HCT116 (cell line): ENCODE data around the gene ACHE. TPM values are rescaled to one million over a fixed set of nuclear protein-coding genes. Genes with fewer than 3 reads are reported as not detected.

Source experiments
- ATAC-seq: fragments of 200-7000 bp; cut with Tn5 transposase; 2 replicates; pipeline ENCODE4 v1.9.1; 2020; ENCODE audit warnings: mild to moderate bottlenecking, moderate library complexity
- BruUV-seq: library from RNA; stranded (reverse); fragments of 400-500 nt; replicated peaks from 2 replicates; lab custom pipeline; 2021; lab: Mats Ljungman, UMichigan
- CTCF ChIA-PET: fragments of 300-600 bp; sonication (Branson Sonifier 250); formaldehyde crosslinking; loops from one replicate; lab custom pipeline; 2021; ENCODE audit warnings: antibody characterized with exemption; lab: Charles Lee
- POLR2A ChIA-PET: fragments of 300-600, 350-600 bp; sonication (Branson Sonifier 250); formaldehyde crosslinking; loops from one replicate; lab custom pipeline; 2021; ENCODE audit warnings: antibody characterized with exemption; lab: Charles Lee
- RAD21 ChIA-PET, 2 experiments: fragments of 300-600 bp; sonication (Branson Sonifier 250); formaldehyde crosslinking; loops; one replicate each; lab custom pipeline; 2023; ENCODE audit warnings: low total read pairs in 2 of 2; ENCODE audit not compliant: uncharacterized antibody in 2 of 2, unreplicated experiment in 2 of 2, low non-redundant PET in 1 of 2; lab: Charles Lee
- DNase-seq: peaks from one replicate; pipeline ENCODE4 v3.0.0-alpha.2; 2010; ENCODE audit warnings: low read depth, low spot score
- H2AFZ ChIP-seq: fragments of 200-600 bp; shearing (Covaris generic), sonication (generic); 2 replicates; pipeline ENCODE4 v1.6.1; 2017; ENCODE audit warnings: low read depth, mixed run types, mixed read lengths, antibody characterized with exemption, low read length; ENCODE audit not compliant: poor library complexity, severe bottlenecking
- H3K27ac ChIP-seq: 2 replicates; pipeline ENCODE4 v1.5.1; 2012; ENCODE audit warnings: low read depth, low read length
- H3K27me3 ChIP-seq: fragments of 200-600 bp; sonication (generic); 2 replicates; pipeline ENCODE4 v1.6.1; 2016; ENCODE audit warnings: mixed run types, low read length, mixed read lengths; ENCODE audit not compliant: insufficient read depth
- H3K36me3 ChIP-seq, 2 experiments: fragments of 200-500 bp in 1 of 2; fragments of 200-600 bp in 1 of 2; sonication (Bioruptor generic) in 1 of 2; sonication (generic) in 1 of 2; 2 replicates each; pipeline versions ENCODE4 v1.5.1 to v1.6.1; 2014 to 2016; ENCODE audit warnings: low read length in 2 of 2, inconsistent platforms in 1 of 2, mixed read lengths in 1 of 2, mixed run types in 1 of 2; ENCODE audit not compliant: insufficient read depth in 2 of 2, control insufficient read depth in 1 of 2
- H3K4me1 ChIP-seq, 2 experiments: fragments of 200-600 bp in 1 of 2; sonication (generic) in 1 of 2; 2 replicates each; pipeline versions ENCODE4 v1.5.1 to v1.6.1; 2012 to 2017; ENCODE audit warnings: low read length in 2 of 2, inconsistent platforms in 1 of 2, mild to moderate bottlenecking in 1 of 2, mixed read lengths in 1 of 2, mixed run types in 1 of 2, moderate library complexity in 1 of 2; ENCODE audit not compliant: insufficient read depth in 2 of 2, control insufficient read depth in 1 of 2
- H3K4me2 ChIP-seq: fragments of 200-600 bp; sonication (generic); 2 replicates; pipeline ENCODE4 v1.6.1; 2017; ENCODE audit warnings: mixed run types, low read length, mixed read lengths
- H3K4me3 ChIP-seq, 2 experiments: fragments of 200-600 bp in 1 of 2; sonication (generic) in 1 of 2; replicated peaks in 1 of 2; 2 replicates each; pipeline ENCODE4 v1.5.1; 2011 to 2016; ENCODE audit warnings: low read length in 2 of 2, control low read depth in 1 of 2, low read depth in 1 of 2, mild to moderate bottlenecking in 1 of 2, mixed read lengths in 1 of 2, mixed run types in 1 of 2
- H3K79me2 ChIP-seq: fragments of 200-600 bp; sonication (generic); 2 replicates; pipeline ENCODE4 v1.6.1; 2017; ENCODE audit warnings: mild to moderate bottlenecking, mixed run types, low read length, moderate library complexity, mixed read lengths; ENCODE audit not compliant: insufficient read depth
- H3K9ac ChIP-seq: fragments of 200-600 bp; sonication (generic); 2 replicates; pipeline ENCODE4 v1.6.1; 2016; ENCODE audit warnings: low read length, mixed read lengths
- H3K9me2 ChIP-seq: fragments of 200-600 bp; sonication (generic), shearing (Covaris generic); 2 replicates; pipeline ENCODE4 v1.6.1; 2017; ENCODE audit warnings: mixed run types, mild to moderate bottlenecking, moderate library complexity; ENCODE audit not compliant: insufficient read depth
- H3K9me3 ChIP-seq, 2 experiments: fragments of 200-500 bp in 1 of 2; fragments of 200-600 bp in 1 of 2; sonication (Bioruptor generic) in 1 of 2; sonication (generic) in 1 of 2; 2 replicates each; pipeline ENCODE4 v1.6.1; 2014 to 2017; ENCODE audit warnings: low read length in 2 of 2, mixed read lengths in 2 of 2, inconsistent platforms in 1 of 2, low read depth in 1 of 2, mild to moderate bottlenecking in 1 of 2, mixed run types in 1 of 2, moderate library complexity in 1 of 2; ENCODE audit not compliant: control insufficient read depth in 1 of 2, insufficient read depth in 1 of 2
- H4K20me1 ChIP-seq: fragments of 200-600 bp; sonication (generic), shearing (Covaris generic); 2 replicates; pipeline ENCODE4 v1.6.1; 2017; ENCODE audit warnings: mixed run types, mild to moderate bottlenecking, moderate library complexity; ENCODE audit not compliant: insufficient read depth
- TCF7L2 ChIP-seq: IDR thresholded peaks from 2 replicates; pipeline ENCODE4 v1.7.0; 2011; ENCODE audit warnings: borderline replicate concordance, inconsistent platforms; ENCODE audit not compliant: insufficient read depth, insufficient read length; ENCODE audit errors: extremely low read depth
- ZFX ChIP-seq: fragments of 450-650 bp; IDR thresholded peaks from 2 replicates; pipeline ENCODE4 v1.6.1; 2017
- intact Hi-C: fragments of 100-400 bp; cut with micrococcal nuclease; formaldehyde crosslinking; loops from 2 replicates; pipeline ENCODE4 v1.10.0; 2022
- total RNA-seq: library from RNA; stranded (reverse); gene quantifications from one replicate; pipeline ENCODE4 v1.2.1, GENCODE V29; 2021; ENCODE audit not compliant: unreplicated experiment
- TF ChIP-seq, protein P1 (sequence below): IDR thresholded peaks from 2 replicates; pipeline ENCODE4 v1.6.1; 2011; ENCODE audit warnings: mild to moderate bottlenecking, low read length, moderate library complexity; ENCODE audit not compliant: insufficient replicate concordance; ENCODE audit errors: extremely low read depth

Gene ACHE
- total RNA-seq, 1 experiment from 2014 or later = 1.8 TPM

DNA sequence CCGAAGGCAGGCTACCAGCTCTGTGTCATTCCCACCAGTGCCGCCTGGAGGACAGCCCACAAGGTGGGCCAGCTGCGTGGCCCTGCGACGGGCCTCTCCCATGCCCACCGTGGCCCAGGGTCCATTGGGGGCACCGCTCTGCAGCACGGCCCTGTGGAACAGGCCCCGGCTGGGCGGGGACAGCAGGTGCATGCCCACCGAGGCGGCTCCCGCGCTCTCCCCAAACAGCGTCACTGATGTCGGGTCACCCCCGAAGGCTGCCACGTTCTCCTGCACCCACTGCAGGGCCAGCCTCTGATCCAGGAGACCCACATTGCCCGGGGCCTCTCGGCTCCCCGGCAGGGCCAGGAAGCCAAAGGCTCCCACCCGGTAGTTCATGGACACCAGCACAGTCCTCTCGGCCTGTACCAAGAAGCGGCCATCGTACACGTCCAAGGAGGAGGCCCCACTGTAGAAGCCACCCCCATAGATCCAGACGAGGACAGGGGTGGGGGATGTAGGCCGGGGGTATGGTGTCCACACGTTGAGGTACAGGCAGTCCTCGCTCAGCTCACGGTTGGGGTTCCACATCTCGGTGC is 2.3 kb downstream of the ACHE start:
- TF ChIP-seq TCF7L2 (no peak), ZFX (no peak)
- TF ChIP-seq, protein P1, sequence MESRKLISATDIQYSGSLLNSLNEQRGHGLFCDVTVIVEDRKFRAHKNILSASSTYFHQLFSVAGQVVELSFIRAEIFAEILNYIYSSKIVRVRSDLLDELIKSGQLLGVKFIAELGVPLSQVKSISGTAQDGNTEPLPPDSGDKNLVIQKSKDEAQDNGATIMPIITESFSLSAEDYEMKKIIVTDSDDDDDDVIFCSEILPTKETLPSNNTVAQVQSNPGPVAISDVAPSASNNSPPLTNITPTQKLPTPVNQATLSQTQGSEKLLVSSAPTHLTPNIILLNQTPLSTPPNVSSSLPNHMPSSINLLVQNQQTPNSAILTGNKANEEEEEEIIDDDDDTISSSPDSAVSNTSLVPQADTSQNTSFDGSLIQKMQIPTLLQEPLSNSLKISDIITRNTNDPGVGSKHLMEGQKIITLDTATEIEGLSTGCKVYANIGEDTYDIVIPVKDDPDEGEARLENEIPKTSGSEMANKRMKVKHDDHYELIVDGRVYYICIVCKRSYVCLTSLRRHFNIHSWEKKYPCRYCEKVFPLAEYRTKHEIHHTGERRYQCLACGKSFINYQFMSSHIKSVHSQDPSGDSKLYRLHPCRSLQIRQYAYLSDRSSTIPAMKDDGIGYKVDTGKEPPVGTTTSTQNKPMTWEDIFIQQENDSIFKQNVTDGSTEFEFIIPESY = no peak
- no peak overlapping the region for H3K9ac ChIP-seq
- intact Hi-C loops = no loop called here
- peaks cover 12 to 60% of the 10 kb centered on the region in 2 experiments for H3K4me1 ChIP-seq
- ChIA-PET CTCF (no interaction called here), POLR2A (interaction anchor here (0.5 kb wide), 1 partner anchor 250 kb away, joined by 4 read pairs; no protein-coding TSS in a partner anchor), RAD21 (no interaction called here)
- no TSS peak for BruUV-seq
- no peak overlapping the region for H3K4me2 ChIP-seq
- H3K9me2 ChIP-seq = no peaks in the 10 kb centered on the region
- H3K27me3 ChIP-seq = no peaks in the 10 kb centered on the region; the same call in 1 of the 2 replicates
- H3K79me2 ChIP-seq = peaks cover 10% of the 10 kb centered on the region
- no peak overlapping the region for H3K27ac ChIP-seq
- no peaks in the 10 kb centered on the region for H4K20me1 ChIP-seq
- H3K9me3 ChIP-seq = no peaks in the 10 kb centered on the region
- ATAC-seq = no peak
- no peak overlapping the region for H3K4me3 ChIP-seq
- no peak overlapping the region for H2AFZ ChIP-seq
- H3K36me3 ChIP-seq = peaks cover 0 to 8% of the 10 kb centered on the region in 2 experiments; a peak in 1 of 4 replicates
- no peak for DNase-seq
